T-helper 9 cell (primary cell): ENCODE data around the gene TDO2.
"Not testable (repeated sequence)": the region's sequence is repeated elsewhere in the genome, so short reads cannot be mapped to it uniquely, and the experiment has no call there.

ENCODE experiments used
- DNase-seq: peaks from one replicate; pipeline ENCODE4 v3.0.0-alpha.2; 2020

Gene TDO2

GRCh38 chr4:155908187-155909139 is 5.0 kb downstream of the TDO2 start:
- no peak for DNase-seq

GRCh38 chr4:155909615-155910226 is 6.2 kb downstream of the TDO2 start:
- no peak for DNase-seq

GRCh38 chr4:155911905-155912304 is 8.4 kb downstream of the TDO2 start:
- DNase-seq = no peak

- DNase-seq = no peak
These were observed 11.3 kb downstream of the TDO2 start for GRCh38 chr4:155914782-155915181.

GRCh38 chr4:155921597-155921996 is 18.1 kb downstream of the TDO2 start:
- DNase-seq = no peak

GRCh38 chr4:155924637-155925036 is 21.1 kb downstream of the TDO2 start:
- DNase-seq = no peak

- DNase-seq = no peak
These were observed 26.3 kb downstream of the TDO2 start for GRCh38 chr4:155929833-155930232.

GRCh38 chr4:155930330-155930729 is 26.8 kb downstream of the TDO2 start:
- DNase-seq = no peak

- DNase-seq = no peak
These were observed 28.1 kb downstream of the TDO2 start for GRCh38 chr4:155931634-155932033.

GRCh38 chr4:155934634-155935033 is 31.1 kb downstream of the TDO2 start:
- not testable (repeated sequence) for DNase-seq

- no peak for DNase-seq
These were observed 32.0 kb downstream of the TDO2 start for GRCh38 chr4:155935389-155935986.

GRCh38 chr4:155941085-155941790 is 37.7 kb downstream of the TDO2 start:
- DNase-seq = no peak

GRCh38 chr4:155941820-155942219 is 38.3 kb downstream of the TDO2 start:
- DNase-seq = no peak

- DNase-seq = no peak
These were observed 40.3 kb downstream of the TDO2 start for GRCh38 chr4:155943605-155944291.

- no peak for DNase-seq
These were observed 41.0 kb downstream of the TDO2 start for GRCh38 chr4:155944516-155944915.

GRCh38 chr4:155946486-155946885 is 43.0 kb downstream of the TDO2 start:
- DNase-seq = no peak

GRCh38 chr4:155948541-155948940 is 45.0 kb downstream of the TDO2 start:
- no peak for DNase-seq

- DNase-seq = no peak
These were observed 47.0 kb downstream of the TDO2 start for GRCh38 chr4:155950461-155950860.

- no peak for DNase-seq
These were observed 49.0 kb downstream of the TDO2 start for GRCh38 chr4:155952501-155952901.

GRCh38 chr4:155953151-155954117 is 49.9 kb downstream of the TDO2 start, which contains the start of gene CTSO:
CTSO (minus strand) TSS chr4:155953866; CDS start chr4:155953847, 19 bp downstream.
- DNase-seq = peak; percentile 49

- no peak for DNase-seq
These were observed 50.7 kb downstream of the TDO2 start for GRCh38 chr4:155954118-155954685.
